Activated T-helper 1 cell treated with anti-CD3 and anti-CD28 coated beads, Interleukin-12 subunit alpha, Interleukin-12 subunit beta, Interleukin-2, Interleukin-4 antibody, amounts not matched to agents 30 ng/mL and 10 ng/mL and 1 ng/mL, durations not matched to agents 14 hours and 24 hours and 36 hours (primary cell): ENCODE measurements around the gene PPM1J. TPM values are rescaled to one million over a fixed set of nuclear protein-coding genes. Genes with fewer than 3 reads are reported as not detected.

ENCODE experiments used
- DNase-seq: peaks from one replicate; pipeline ENCODE4 v3.0.0; 2021; ENCODE audit warnings: low spot score
- H3K27ac Mint-ChIP-seq: one replicate; pipeline ENCODE4 v1.8.0; 2021; ENCODE audit warnings: mild to moderate bottlenecking, mixed read lengths
- H3K27me3 Mint-ChIP-seq: one replicate; pipeline ENCODE4 v1.8.0; 2022; ENCODE audit warnings: mild to moderate bottlenecking, moderate library complexity, mixed read lengths; ENCODE audit not compliant: insufficient read depth
- H3K36me3 Mint-ChIP-seq: one replicate; pipeline ENCODE4 v1.8.0; 2021; ENCODE audit warnings: low read depth, mixed read lengths
- H3K4me1 Mint-ChIP-seq: one replicate; pipeline ENCODE4 v1.8.0; 2021; ENCODE audit warnings: low read depth, mixed read lengths
- H3K4me3 Mint-ChIP-seq: one replicate; pipeline ENCODE4 v1.8.0; 2021; ENCODE audit warnings: mild to moderate bottlenecking, moderate library complexity, mixed read lengths
- H3K9me3 Mint-ChIP-seq: one replicate; pipeline ENCODE4 v1.8.0; 2021; ENCODE audit warnings: mixed read lengths
- intact Hi-C: fragments of 100-400 bp; cut with micrococcal nuclease; formaldehyde crosslinking; loops from one replicate; pipeline ENCODE4 v1.15.1; 2024
- total RNA-seq: library from RNA; stranded (reverse); gene quantifications from 2 replicates; pipeline ENCODE4 v1.2.3, GENCODE V29; 2022

PPM1J gene
- 0.60 and 1.1 TPM in 2 replicates for total RNA-seq

GRCh38 chr1:112715264-112716053, at the start of gene PPM1J:
Gene PPM1J (minus strand): TSS chr1:112715332. CDS start chr1:112715301, 31 bp downstream.
- intact Hi-C loops = loop anchor here (1.0 to 5.0 kb wide), 12 partner anchors 8 to 1632 kb away; partner anchors contain the start of genes CAPZA1, LRIG2, MAGI3 and RHOC
- Mint-ChIP-seq H3K27me3 (peaks cover 29% of the 10 kb centered on the region), H3K27ac (peak within 1 kb of the TSS; percentile 27), H3K36me3 (peaks cover 1% of the 10 kb centered on the region), H3K9me3 (no peaks in the 10 kb centered on the region), H3K4me1 (peaks cover 41% of the 10 kb centered on the region), H3K4me3 (peak within 1 kb of the TSS; percentile 86)
- peak; percentile 99 for DNase-seq

GRCh38 chr1:112762541-112763500, 47.7 kb upstream of the PPM1J start:
- no peak overlapping the region for H3K4me3 Mint-ChIP-seq
- intact Hi-C loops = no loop called here
- DNase-seq = no peak
- H3K4me1 Mint-ChIP-seq = no peaks in the 10 kb centered on the region
- no peak overlapping the region for H3K27ac Mint-ChIP-seq
- no peaks in the 10 kb centered on the region for H3K36me3 Mint-ChIP-seq
- H3K27me3 Mint-ChIP-seq = peaks cover 3% of the 10 kb centered on the region
- H3K9me3 Mint-ChIP-seq = no peaks in the 10 kb centered on the region

- no peaks in the 10 kb centered on the region for H3K9me3 Mint-ChIP-seq
- H3K4me3 Mint-ChIP-seq = no peak overlapping the region
- intact Hi-C loops = no loop called here
- peaks cover 3% of the 10 kb centered on the region for H3K27me3 Mint-ChIP-seq
- no peaks in the 10 kb centered on the region for H3K4me1 Mint-ChIP-seq
- no peak for DNase-seq
- no peak overlapping the region for H3K27ac Mint-ChIP-seq
- H3K36me3 Mint-ChIP-seq = no peaks in the 10 kb centered on the region
Observed at GRCh38 chr1:112761714-112762480, 46.8 kb upstream of the PPM1J start.

- Mint-ChIP-seq H3K4me1 (no peaks in the 10 kb centered on the region), H3K4me3 (no peak overlapping the region), H3K9me3 (no peaks in the 10 kb centered on the region), H3K27ac (no peak overlapping the region), H3K27me3 (peaks cover 5% of the 10 kb centered on the region), H3K36me3 (no peaks in the 10 kb centered on the region)
- intact Hi-C loops = no loop called here
- DNase-seq = no peak
Observed at GRCh38 chr1:112759228-112759627, 44.1 kb upstream of the PPM1J start.

- peaks cover 12% of the 10 kb centered on the region for H3K27me3 Mint-ChIP-seq
- H3K4me3 Mint-ChIP-seq = no peak overlapping the region
- DNase-seq = no peak
- no peaks in the 10 kb centered on the region for H3K36me3 Mint-ChIP-seq
- H3K27ac Mint-ChIP-seq = no peak overlapping the region
- no peaks in the 10 kb centered on the region for H3K9me3 Mint-ChIP-seq
- intact Hi-C loops = no loop called here
- H3K4me1 Mint-ChIP-seq = no peaks in the 10 kb centered on the region
Observed at GRCh38 chr1:112754116-112754628, 39.0 kb upstream of the PPM1J start.

- intact Hi-C loops = no loop called here
- no peak for DNase-seq
- Mint-ChIP-seq H3K36me3 (no peaks in the 10 kb centered on the region), H3K27me3 (peaks cover 35% of the 10 kb centered on the region), H3K4me3 (no peak overlapping the region), H3K27ac (no peak overlapping the region), H3K4me1 (no peaks in the 10 kb centered on the region), H3K9me3 (no peaks in the 10 kb centered on the region)
Observed at GRCh38 chr1:112748396-112748795, 33.3 kb upstream of the PPM1J start.

GRCh38 chr1:112744009-112744578, 29.0 kb upstream of the PPM1J start:
- H3K27me3 Mint-ChIP-seq = peaks cover 59% of the 10 kb centered on the region
- H3K27ac Mint-ChIP-seq = no peak overlapping the region
- H3K36me3 Mint-ChIP-seq = no peaks in the 10 kb centered on the region
- H3K4me1 Mint-ChIP-seq = no peaks in the 10 kb centered on the region
- intact Hi-C loops = no loop called here
- H3K9me3 Mint-ChIP-seq = no peaks in the 10 kb centered on the region
- no peak for DNase-seq
- H3K4me3 Mint-ChIP-seq = no peak overlapping the region

- Mint-ChIP-seq H3K4me3 (no peak overlapping the region), H3K4me1 (no peaks in the 10 kb centered on the region), H3K36me3 (no peaks in the 10 kb centered on the region), H3K27me3 (peaks cover 62% of the 10 kb centered on the region), H3K9me3 (no peaks in the 10 kb centered on the region), H3K27ac (no peak overlapping the region)
- intact Hi-C loops = no loop called here
- DNase-seq = no peak
Observed at GRCh38 chr1:112743174-112744008, 28.3 kb upstream of the PPM1J start.

- no peak overlapping the region for H3K4me3 Mint-ChIP-seq
- no peak overlapping the region for H3K27ac Mint-ChIP-seq
- H3K36me3 Mint-ChIP-seq = peaks cover 2% of the 10 kb centered on the region
- no peak for DNase-seq
- H3K9me3 Mint-ChIP-seq = peaks cover 4% of the 10 kb centered on the region
- peaks cover 5% of the 10 kb centered on the region for H3K4me1 Mint-ChIP-seq
- intact Hi-C loops = no loop called here
- peaks cover 33% of the 10 kb centered on the region for H3K27me3 Mint-ChIP-seq
Observed at GRCh38 chr1:112737573-112737972, 22.4 kb upstream of the PPM1J start.

- Mint-ChIP-seq H3K4me1 (peaks cover 5% of the 10 kb centered on the region), H3K4me3 (no peak overlapping the region), H3K9me3 (peaks cover 4% of the 10 kb centered on the region), H3K27ac (no peak overlapping the region), H3K27me3 (peaks cover 18% of the 10 kb centered on the region), H3K36me3 (peaks cover 2% of the 10 kb centered on the region)
- intact Hi-C loops = no loop called here
- no peak for DNase-seq
Observed at GRCh38 chr1:112735752-112736151, 20.6 kb upstream of the PPM1J start.

GRCh38 chr1:112731451-112731850, 16.3 kb upstream of the PPM1J start:
- H3K4me1 Mint-ChIP-seq = no peaks in the 10 kb centered on the region
- intact Hi-C loops = no loop called here
- H3K4me3 Mint-ChIP-seq = no peak overlapping the region
- H3K27ac Mint-ChIP-seq = no peak overlapping the region
- H3K27me3 Mint-ChIP-seq = peaks cover 10% of the 10 kb centered on the region
- no peak for DNase-seq
- H3K36me3 Mint-ChIP-seq = no peaks in the 10 kb centered on the region
- H3K9me3 Mint-ChIP-seq = no peaks in the 10 kb centered on the region
